Endothelial cell (in vitro differentiated cells): ENCODE results near the gene MROH7. TPM values are rescaled to one million over a fixed set of nuclear protein-coding genes. Genes with fewer than 3 reads are reported as not detected.

Experiments used
- DNase-seq: peaks from one replicate; pipeline ENCODE4 v3.0.0; 2021; ENCODE audit warnings: low spot score
- H3K27ac Mint-ChIP-seq: one replicate; pipeline ENCODE4 v1.8.0; 2021; ENCODE audit warnings: mixed read lengths, inconsistent platforms; ENCODE audit not compliant: unreplicated experiment
- H3K27me3 Mint-ChIP-seq: one replicate; pipeline ENCODE4 v1.8.0; 2021; ENCODE audit warnings: mild to moderate bottlenecking, moderate library complexity, mixed read lengths, inconsistent platforms; ENCODE audit not compliant: unreplicated experiment
- H3K36me3 Mint-ChIP-seq: one replicate; pipeline ENCODE4 v1.8.0; 2021; ENCODE audit warnings: mild to moderate bottlenecking, low read depth, mixed read lengths, inconsistent platforms; ENCODE audit not compliant: unreplicated experiment
- H3K4me1 Mint-ChIP-seq: one replicate; pipeline ENCODE4 v1.8.0; 2021; ENCODE audit warnings: mild to moderate bottlenecking, mixed read lengths, inconsistent platforms; ENCODE audit not compliant: unreplicated experiment
- H3K4me3 Mint-ChIP-seq: one replicate; pipeline ENCODE4 v1.8.0; 2021; ENCODE audit warnings: mild to moderate bottlenecking, mixed read lengths, inconsistent platforms; ENCODE audit not compliant: unreplicated experiment
- H3K9me3 Mint-ChIP-seq: one replicate; pipeline ENCODE4 v1.8.0; 2021; ENCODE audit warnings: mixed read lengths, inconsistent platforms; ENCODE audit not compliant: unreplicated experiment
- total RNA-seq: library from RNA; stranded (reverse); fragmentation: NEBNext Ultra II Directional; extraction: Animal tissue kit (Norgen Biotek cat#: 25700); gene quantifications from one replicate; pipeline ENCODE4 v1.2.1, GENCODE V29; 2021; ENCODE audit not compliant: unreplicated experiment
- TF ChIP-seq, protein P1 (sequence below): fragments of 200-600 bp; sonication (generic); IDR thresholded peaks from one replicate; pipeline ENCODE4 v1.5.0; 2021; ENCODE audit warnings: antibody characterized with exemption; ENCODE audit not compliant: unreplicated experiment

The MROH7 gene
- total RNA-seq, 1 donor from 2014 or later, result 3.3 TPM

- Mint-ChIP-seq H3K27me3 (peaks cover 3% of the 10 kb centered on the region), H3K9me3 (no peaks in the 10 kb centered on the region), H3K27ac (no peak overlapping the region), H3K4me3 (no peak overlapping the region), H3K4me1 (peaks cover 3% of the 10 kb centered on the region), H3K36me3 (peaks cover 8% of the 10 kb centered on the region)
- no peak for DNase-seq
- TF ChIP-seq, protein P1, sequence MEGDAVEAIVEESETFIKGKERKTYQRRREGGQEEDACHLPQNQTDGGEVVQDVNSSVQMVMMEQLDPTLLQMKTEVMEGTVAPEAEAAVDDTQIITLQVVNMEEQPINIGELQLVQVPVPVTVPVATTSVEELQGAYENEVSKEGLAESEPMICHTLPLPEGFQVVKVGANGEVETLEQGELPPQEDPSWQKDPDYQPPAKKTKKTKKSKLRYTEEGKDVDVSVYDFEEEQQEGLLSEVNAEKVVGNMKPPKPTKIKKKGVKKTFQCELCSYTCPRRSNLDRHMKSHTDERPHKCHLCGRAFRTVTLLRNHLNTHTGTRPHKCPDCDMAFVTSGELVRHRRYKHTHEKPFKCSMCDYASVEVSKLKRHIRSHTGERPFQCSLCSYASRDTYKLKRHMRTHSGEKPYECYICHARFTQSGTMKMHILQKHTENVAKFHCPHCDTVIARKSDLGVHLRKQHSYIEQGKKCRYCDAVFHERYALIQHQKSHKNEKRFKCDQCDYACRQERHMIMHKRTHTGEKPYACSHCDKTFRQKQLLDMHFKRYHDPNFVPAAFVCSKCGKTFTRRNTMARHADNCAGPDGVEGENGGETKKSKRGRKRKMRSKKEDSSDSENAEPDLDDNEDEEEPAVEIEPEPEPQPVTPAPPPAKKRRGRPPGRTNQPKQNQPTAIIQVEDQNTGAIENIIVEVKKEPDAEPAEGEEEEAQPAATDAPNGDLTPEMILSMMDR, result no peak
Observed at GRCh38 chr1:54754486-54755285, 113.1 kb downstream of the MROH7 start.

- TF ChIP-seq, protein P1, result no peak
- Mint-ChIP-seq H3K9me3 (no peaks in the 10 kb centered on the region), H3K27ac (no peak overlapping the region), H3K27me3 (no peaks in the 10 kb centered on the region), H3K4me3 (no peak overlapping the region), H3K36me3 (peaks cover 8% of the 10 kb centered on the region), H3K4me1 (no peaks in the 10 kb centered on the region)
- DNase-seq, result no peak
Observed at GRCh38 chr1:54757833-54758232, 116.2 kb downstream of the MROH7 start.

DNA sequence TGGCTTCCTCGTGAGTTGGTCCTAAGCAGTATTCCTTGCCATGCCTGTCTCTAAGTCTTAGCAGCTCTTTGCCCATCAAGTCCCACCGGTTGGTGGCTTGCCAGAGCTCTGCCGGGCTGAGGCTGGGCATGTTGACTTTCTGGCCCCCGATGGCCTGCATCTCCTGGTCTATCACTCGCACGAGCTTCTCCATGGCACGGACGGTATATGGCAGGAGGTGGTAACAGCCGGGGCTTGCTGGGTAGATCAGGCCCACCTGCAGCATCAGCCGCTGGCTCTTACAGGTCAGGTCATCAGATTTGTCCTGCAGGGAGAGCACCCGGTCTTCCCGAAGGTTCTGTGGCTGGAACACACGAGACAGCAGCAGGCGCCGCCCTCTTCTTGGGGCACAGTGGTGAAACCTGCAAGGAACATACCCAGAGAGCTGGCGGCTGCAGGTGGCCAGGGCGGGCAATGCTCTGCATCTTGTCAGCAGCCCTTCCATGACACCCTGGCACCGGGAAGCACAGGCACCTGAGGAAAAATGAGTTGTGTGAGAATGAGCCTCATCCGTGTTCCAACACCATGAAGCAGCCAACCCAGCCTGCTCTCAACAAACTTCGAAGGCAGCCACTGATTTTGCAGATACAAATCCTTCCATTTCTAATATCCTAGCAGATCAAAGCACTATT, 117.2 kb downstream of the MROH7 start:
- no peak overlapping the region for H3K27ac Mint-ChIP-seq
- H3K9me3 Mint-ChIP-seq, result no peaks in the 10 kb centered on the region
- H3K36me3 Mint-ChIP-seq, result peaks cover 8% of the 10 kb centered on the region
- H3K27me3 Mint-ChIP-seq, result no peaks in the 10 kb centered on the region
- no peak overlapping the region for H3K4me3 Mint-ChIP-seq
- DNase-seq, result no peak
- TF ChIP-seq, protein P1, result no peak
- H3K4me1 Mint-ChIP-seq, result no peaks in the 10 kb centered on the region

Other genes with a start within 250 kb of the MROH7 start
- gene SSBP3, start 235.4 kb upstream of the MROH7 start, total RNA-seq, result 142 TPM
- gene ACOT11, start 93.6 kb upstream of the MROH7 start, total RNA-seq, result 35.6 TPM
- gene FAM151A, start 18.3 kb upstream of the MROH7 start, total RNA-seq, result not detected
- gene TTC4, start 74.1 kb downstream of the MROH7 start, total RNA-seq, result 16.4 TPM
- 6.5 TPM for gene PARS2, start 122.7 kb downstream of the MROH7 start, total RNA-seq
- not detected for gene TTC22, start 159.5 kb downstream of the MROH7 start, total RNA-seq
- 181 TPM for gene DHCR24, start 245.4 kb downstream of the MROH7 start, total RNA-seq